GM18907 (cell line): ENCODE measurements around the gene MLF2.
"Not testable (repeated sequence)": the region's sequence is repeated elsewhere in the genome, so short reads cannot be mapped to it uniquely, and the experiment has no call there.

Source experiments
- ATAC-seq: cut with Tn5 transposase; IDR thresholded peaks from one replicate; pipeline ENCODE4 v1.9.1; 2021; ENCODE audit warnings: mild to moderate bottlenecking, moderate library complexity; ENCODE audit not compliant: unreplicated experiment

MLF2 gene

DNA sequence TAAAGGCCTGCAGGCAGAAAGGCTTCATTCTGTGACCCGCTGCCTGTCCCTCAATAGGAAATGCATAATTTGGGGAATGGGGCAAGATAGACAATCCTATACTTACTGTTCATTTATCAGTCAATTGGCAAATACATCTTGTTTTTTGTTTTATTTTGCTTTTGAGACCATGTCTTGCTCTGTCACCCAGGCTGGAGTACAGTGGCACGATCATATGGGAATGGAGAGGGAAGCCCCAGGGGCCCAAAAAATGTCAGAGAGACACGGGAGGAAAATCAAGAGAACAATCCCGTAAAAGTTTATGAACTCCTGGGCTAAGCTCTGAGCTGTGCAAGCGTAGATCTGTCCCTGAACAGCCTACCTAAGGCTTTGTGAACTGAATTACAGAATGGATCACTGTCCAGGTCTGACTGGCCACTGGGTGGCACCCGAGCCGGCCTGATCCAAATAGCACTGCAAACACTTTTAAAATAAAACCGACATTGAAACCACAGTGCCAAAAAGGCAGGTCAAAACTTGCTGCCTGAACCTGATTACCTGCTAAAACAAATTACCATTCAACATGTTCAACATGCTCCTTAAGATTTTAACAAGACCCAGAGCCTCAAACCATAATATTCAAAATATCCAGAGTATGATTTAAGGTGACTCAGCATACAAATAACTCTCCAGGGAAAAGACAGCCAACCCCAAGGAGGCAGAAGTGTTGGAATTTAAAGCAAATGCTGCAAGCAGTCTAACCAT lies 17.3 kb downstream of the MLF2 start:
- no peak for ATAC-seq

DNA sequence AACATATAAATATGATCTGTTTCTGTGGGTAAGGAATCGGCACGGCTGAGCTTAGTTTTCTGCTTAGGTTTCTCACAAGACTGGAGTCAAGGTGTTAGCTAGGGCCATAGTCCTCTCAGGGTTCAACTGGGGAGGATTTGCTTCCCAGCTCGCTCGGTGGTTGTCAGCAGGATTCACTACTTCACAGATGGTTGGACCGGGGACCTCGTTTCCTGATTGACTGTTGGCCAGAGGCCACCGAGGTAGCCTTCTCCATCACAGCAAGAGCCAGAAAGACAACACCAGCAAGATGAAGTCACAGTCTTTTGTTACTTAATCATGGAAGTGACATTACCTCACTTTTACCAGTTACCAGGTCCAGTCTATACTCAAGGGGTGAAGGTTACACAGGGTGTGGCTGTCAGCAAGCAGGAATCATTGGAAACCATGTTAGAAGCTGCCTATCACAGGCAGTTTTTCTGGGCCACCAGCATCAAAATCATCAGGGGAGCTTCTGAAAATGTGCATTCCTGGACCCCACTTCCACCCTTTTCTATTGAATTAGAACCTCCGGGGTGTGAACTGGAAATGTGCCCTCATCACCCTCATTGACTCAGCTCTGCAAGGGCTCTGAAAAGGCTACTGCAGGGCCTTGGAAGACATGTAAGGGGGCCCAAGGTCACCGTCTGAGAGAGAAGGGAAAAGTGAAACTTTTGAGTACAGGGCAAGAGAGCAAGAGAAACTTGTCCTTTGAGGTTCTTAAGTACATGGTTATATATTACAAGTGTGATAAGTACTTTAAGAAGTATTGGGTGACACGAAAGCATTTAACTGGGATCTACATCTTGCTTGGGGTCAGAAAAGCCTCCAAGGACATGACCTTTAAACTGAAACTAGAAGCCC lies 18.2 kb downstream of the MLF2 start:
- no peak for ATAC-seq

DNA sequence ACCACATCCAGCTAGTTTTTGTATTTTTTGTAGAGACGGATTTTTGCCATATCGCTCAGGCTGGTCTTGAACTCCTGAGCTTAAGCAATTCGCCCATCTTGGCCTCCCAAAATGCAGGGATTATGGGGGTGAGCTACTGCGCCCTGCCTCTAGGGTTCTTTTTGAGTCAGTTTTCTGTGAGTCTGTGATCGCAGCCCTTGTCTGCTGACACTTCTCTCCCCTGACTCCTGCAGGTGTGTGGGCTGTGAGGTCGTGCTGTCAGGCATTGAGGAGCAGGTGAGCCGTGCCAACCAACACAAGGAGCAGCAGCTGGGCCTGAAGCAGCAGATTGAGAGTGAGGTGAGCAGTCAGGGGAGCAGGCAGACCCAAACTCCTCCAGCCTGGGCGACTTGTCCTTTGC lies 22.8 kb downstream of the MLF2 start:
- no peak for ATAC-seq

DNA sequence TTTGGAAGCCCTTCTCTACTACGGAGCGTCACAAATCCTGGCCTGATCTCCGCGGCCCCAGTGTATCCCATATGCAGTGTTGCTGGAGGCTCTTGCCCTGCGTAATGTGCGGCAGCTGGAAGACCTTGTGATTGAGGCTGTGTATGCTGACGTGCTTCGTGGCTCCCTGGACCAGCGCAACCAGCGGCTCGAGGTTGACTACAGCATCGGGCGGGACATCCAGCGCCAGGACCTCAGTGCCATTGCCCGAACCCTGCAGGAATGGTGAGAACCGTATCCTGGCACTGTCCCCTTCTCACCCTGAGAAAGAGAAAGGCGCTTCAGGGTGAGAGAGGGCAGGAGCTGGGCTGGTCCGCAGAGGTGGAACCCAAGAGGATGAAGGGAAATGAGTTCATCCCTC lies 23.8 kb downstream of the MLF2 start:
- no peak for ATAC-seq

DNA sequence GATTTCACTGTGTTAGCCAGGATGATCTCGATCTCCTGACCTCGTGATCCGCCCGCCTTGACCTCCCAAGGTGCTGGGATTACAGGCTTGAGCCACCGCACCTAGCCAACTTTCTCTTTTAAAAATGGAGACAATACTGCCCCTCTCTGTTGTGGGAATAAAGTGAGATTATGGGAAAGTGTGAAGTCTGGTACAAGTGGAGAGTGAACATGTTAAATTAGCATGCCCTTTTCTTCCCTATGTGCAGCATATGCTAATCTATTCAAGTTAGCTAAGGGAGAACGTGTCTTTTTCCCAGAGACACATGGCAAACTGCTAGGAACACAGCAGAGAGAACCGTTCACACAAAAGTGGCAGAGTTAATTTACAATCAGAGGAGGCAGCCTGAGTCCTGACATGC lies 27.6 kb downstream of the MLF2 start:
- ATAC-seq = no peak

DNA sequence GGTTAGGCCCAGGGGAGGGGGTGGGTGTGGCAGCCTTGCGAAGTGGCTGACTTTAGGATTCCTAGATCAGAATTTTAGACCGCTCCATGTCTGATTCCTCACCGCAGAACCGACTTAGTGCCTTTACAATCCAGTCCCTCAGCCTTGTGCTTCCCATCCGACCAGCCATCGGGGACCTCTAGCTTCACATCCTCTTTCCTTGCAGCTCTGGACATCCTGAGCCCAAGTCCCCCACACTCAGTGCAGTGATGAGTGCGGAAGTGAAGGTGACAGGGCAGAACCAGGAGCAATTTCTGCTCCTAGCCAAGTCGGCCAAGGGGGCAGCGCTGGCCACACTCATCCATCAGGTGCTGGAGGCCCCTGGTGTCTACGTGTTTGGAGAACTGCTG lies 28.5 kb downstream of the MLF2 start:
- ATAC-seq = peak; percentile 32

DNA sequence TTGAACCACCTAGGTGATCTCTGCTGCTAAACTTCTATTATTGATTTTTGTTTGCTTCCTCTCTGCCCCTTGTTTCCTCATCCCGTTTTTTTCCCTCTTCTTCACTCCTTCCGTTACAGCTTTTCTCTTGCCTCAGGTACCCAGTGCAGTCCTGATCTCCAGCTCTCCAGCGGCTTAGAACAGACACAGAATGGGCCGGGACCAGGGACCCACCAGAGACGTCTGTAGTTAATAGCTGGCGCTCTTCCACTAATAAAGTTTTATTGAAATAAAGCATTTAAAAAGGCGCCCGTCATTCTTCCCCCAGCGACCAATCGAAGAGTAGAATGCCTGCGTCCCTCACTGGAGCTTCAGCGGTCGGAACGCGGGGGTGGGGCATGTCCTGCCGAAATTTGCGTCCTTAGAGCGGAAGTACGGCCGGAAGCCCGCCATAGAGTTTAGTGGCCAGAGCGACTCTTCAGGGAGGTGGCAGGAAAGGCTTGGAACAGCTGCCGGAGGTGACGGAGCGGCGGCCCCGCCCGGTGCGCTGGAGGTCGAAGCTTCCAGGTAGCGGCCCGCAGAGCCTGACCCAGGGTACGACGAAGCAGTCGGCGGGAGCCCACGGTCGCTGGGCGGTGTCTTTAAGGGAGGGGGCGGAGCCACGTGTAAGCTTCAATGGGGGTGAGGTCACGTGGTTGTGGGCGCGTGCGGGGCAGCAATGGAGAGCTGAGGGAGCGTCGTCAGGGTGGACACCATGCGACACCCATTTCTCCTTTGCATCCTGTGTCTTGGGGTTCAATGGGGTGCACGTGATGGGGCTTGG lies 29.1 kb downstream of the MLF2 start, which contains the start of gene COPS7A:
COPS7A (plus strand) TSS at position 440 of the 802 bp plus-strand sequence. CDS start 611 bp downstream, outside the sequence.
- ATAC-seq = peak; percentile 91

DNA sequence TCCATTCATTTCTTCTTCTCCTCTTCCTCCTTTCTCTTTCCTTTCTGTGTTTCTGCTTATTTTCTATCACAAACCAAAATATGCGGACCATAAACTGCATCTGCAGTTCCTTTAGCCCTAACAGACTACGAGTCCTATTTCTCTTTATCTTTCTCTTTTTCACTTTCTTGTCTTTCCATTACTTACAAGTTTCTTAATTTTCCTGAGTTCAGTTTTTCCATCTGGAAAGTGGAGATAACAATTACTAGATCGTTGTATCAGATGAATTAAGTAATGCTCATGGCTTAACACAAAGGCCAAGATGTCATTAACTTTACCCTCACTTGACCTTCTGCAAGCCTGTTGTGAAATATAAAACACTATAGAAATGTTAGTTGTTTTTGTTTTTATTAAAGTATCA lies 30.1 kb downstream of the MLF2 start:
- ATAC-seq = no peak

DNA sequence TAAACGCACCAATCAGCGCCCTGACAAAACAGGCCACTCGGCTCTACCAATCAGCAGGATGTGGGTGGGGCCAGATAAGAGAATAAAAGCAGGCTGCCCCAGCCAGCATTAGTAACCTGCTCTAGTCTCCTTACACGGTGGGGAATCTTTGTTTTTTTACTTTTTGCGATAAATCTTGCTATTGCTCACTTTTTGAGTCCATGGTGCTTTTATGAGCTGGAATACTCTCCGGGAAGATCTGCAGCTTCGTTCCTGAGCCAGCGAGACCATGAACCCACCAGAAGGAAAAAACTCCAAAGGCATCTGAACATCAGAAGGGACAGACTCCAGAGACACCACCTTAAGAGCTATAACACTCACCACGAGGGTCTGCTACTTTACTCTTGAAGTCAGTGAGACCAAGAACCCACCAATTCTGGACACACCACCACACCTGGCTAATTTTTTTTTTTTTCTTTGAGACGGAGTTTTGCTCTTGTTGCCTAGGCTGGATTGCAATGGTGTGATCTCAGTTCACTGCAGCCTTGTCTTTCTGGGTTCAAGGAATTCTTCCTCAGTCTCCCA lies 36.0 kb downstream of the MLF2 start:
- no peak for ATAC-seq

DNA sequence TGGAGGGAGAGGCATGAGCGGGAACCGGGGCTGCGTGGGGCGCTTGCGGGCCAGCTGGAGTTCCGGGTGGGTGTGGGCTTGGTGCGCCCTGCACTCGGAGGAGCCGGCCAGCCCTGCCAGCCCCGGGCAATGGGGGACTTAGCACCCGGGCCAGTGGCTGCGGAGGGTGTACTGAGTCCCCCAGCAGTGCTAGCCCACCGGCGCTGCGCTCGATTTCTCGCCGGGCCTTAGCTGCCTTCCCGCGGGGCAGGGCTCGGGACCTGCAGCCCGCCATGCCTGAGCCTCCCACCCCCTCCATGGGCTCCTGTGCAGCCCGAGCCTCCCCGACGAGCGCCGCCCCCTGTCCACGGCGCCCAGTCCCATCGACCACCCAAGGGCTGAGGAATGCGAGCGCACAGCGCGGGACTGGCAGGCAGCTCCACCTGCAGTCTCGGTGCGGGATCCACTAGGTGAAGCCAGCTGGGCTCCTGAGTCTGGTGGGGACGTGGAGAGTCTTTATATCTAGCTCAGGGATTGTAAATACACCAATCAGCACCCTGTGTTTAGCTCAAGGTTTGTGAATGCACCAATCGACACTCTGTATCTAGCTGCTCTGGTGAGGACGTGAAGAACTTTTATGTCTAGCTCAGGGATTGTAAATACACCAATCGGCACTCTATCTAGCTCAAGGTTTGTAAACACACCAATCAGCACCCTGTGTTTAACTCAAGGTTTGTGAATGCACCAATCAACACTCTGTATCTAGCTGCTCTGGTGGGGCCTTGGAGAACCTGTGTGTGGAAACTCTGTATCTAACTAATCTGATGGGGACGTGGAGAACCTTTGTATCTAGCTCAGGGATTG lies 36.7 kb downstream of the MLF2 start:
- ATAC-seq = not testable (repeated sequence)

DNA sequence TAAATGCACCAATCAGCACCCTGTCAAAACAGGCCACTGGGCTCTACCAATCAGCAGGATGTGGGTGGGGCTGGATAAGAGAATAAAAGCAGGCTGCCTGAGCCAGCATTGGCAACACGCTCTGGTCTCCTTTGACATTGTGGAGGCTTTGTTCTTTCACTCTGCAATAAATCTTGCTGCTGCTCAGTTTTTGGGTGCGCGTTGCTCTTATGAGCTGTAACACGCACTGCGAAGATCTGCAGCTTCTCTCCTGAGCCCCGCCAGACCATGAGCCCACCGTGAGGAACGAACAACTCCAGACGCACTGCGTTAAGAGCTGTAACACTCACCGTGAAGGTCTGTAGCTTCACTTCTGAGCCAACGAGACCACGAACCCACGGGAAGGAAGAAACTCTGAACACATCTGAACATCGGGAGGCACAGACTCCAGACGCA lies 44.0 kb downstream of the MLF2 start:
- no peak for ATAC-seq

DNA sequence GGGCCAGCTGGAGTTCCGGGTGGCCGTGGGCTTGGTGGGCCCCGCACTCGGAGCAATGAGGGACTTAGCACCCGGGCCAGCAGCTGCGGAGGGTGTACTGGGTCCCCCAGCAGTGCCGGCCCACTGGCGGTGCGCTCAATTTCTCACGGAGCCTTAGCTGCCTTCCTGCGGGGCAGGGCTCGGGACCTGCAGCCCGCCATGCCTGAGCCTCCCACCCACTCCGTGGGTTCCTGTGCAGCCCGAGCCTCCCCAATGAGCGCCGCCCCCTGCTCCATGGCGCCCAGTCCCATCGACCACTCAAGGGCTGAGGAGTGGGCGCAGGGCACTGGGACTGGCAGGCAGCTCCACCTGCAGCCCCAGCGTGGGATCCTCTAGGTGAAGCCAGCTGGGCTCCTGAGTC lies 44.6 kb downstream of the MLF2 start:
- ATAC-seq = not testable (repeated sequence)

DNA sequence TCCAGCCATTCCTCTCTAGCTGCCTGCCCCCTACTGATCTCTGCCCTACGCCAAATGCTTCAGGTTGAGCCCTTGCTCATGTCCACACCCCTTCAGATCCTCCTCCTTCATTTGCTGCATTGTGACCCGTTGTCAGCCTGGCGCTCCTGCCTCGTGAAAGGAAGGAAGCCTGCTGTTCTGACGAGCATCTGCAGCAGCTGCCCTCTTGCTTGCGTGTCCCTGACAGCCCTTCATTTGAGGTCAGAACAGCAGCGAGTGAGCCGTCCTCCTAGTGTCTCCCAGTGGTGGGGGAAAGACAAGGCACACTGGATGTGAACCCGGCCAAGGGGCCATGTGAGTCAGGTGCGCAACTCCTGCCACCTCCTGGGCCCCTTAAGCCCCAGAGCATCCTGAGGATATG lies 49.3 kb downstream of the MLF2 start:
- no peak for ATAC-seq

DNA sequence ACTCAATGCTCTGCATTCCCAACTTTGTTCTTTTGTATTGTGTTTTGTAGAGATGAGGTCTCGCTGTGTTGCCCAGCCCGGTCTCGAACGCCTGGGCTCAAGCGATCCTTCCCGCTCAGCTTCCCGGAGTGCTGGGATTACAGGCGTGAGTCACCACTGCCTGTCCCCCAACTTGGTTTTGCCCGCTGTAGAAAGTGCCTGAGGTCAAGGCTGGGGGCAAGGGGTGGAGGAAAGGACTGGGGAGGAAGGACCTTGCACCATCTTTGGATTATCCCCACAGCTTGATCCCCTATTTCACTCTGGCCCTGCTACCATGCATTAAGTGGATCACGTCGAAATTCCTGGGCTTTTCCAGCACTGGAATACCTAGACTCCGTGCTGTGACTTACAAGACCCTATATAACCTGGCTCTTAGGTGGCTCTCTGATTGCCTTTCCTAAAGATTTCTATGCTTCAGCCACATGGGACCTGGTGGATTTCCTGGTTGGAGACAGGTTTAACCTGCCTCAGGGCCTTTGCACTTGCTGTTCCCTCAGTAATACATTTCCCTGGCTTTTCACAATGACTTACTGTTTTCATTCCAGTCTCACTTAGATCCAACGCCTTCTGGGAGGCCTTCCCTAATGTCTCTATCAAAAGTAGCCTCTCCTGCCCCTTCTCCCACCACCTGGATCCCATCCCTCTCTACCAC lies 51.7 kb downstream of the MLF2 start:
- no peak for ATAC-seq

DNA sequence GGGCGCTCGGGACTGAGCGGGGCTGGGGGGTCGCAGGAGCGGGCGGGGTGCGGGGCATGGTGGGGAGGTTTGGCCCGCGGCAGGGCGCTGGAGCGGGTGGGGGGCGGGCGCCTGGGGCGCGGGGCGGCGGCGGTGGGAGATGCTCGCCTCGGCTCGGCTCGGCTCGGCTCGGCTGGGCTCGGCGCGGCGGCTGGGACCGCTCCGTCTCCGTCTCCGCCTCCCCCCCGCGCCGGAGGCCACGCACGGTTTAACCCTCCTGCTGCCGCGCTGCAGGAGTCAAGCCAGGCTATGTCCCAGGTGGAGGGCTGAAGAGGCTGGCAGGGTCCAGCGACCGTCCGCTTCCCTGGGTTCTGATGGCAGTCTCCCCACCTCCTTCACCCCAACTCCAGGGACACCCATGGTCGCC lies 52.3 kb downstream of the MLF2 start, which contains the start of gene PIANP:
PIANP (minus strand) TSS at position 170 of the 406 bp plus-strand sequence. CDS start 2,754 bp downstream, outside the sequence.
- ATAC-seq = no peak

DNA sequence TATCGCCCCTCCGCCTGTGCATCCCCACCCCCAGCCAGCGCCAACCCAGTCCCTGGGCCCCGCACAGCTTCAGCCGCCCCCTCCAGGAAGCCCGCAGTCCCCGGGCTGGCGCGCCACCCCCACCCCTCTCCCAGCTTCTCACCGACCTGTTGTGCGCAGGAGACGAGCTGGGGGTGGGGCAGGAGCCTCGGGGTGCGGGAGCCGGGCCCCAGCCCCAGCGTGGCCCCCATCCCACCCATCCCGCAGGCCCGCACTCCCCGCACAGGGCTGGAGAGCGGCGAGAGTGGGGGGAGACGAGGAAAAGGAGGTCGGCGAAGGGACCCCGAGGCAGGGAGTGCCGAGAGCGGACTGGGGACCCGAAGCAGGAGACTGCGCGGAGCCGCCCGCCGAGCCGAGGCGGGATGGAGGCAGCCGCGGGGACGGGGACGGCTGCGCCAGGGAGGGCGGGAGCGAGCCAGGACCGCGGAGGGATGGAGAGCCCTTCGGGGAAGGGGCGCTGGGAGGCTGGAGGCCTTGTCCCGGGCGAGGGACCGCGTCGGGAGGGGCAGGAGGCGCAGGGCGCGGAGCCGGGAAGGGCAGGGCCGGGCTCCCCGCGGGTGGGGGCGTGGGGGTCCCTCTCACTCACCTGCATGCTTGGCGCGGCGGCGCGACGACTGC lies 52.8 kb downstream of the MLF2 start:
- ATAC-seq = no peak

DNA sequence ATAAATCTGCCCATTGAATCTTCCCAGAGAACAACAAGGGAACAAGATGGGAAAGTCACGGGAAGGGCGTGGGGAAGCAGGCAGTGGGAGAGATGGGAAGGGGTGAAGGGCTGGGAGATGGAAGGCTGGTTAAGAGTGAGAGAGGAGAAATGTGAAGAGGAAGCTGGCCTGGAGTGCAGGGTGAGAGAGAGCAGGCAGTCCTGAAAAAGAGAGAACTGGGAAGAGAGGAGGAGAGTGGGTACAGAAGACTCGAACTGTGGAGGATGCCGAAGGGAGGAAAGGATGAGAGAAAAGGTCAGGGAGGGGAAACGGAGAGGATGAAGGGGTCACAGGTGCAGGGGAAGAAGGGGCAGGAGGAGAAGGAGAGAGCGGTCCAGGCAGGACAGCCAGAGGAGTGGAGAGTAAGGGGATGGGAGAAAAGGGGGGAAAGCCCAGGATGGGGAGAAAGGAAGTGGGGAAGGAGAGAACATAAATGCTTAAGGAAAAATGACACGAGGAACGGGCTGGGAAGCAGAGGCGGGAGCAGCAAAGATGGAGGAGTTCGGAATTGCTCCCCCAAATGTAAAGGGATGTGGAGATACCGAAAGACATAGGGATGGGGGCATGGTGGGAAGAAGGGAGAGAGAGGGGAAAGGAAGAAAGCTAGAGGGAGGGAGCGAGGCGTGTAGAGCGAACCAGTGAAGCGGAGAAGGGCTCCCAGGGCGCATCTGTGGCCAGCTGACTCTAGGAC lies 53.5 kb downstream of the MLF2 start:
- ATAC-seq = no peak
